ENCODE data around the gene SOX11.

The SOX11 gene

DNA sequence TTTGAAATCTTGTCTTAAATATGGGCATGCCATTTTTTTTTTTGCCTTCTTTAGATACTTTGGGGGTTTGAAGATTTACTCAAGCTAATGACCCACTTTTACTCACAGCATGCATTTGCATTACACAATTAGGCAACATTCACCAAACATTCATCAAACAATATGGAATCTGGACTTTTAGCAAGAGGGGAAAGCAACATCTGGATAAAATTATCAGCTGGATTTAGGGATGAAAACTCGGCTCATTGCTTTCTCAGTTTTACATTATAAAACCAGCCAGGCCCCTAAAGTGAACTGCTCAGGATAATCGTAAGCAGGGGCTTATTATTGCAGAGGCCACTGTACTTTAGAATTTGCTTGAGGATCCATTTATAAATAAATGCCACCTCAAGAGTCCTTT lies 44.7 kb downstream of the SOX11 start:
- no peak overlapping the region for H4K8ac ChIP-seq (ENCODE audit: low read length)
- no peak overlapping the region for H3K4me2 ChIP-seq (ENCODE audit: low read length, poor library complexity, severe bottlenecking)
- H3K14ac ChIP-seq (ENCODE audit: low read length in 2 of 2) = no peak overlapping the region
- H2BK12ac ChIP-seq (ENCODE audit: low read length in 2 of 2) = no peak overlapping the region
- H3K4me1 ChIP-seq (ENCODE audit: control insufficient read depth, insufficient read depth, low read depth, low read length) = peaks cover 2% of the 10 kb centered on the region
- H3K18ac ChIP-seq (ENCODE audit: low read depth in 1 of 2, low read length in 2 of 2) = no peak overlapping the region
- WGBS = 65% methylated on average over 2 of the region's 2 CpGs
- no peak overlapping the region for H3K9ac ChIP-seq (ENCODE audit: low read length)
- no peak overlapping the region for H3K4me3 ChIP-seq (ENCODE audit: insufficient read depth in 1 of 2, low read depth in 1 of 2, low read length in 2 of 2)
- no peak for DNase-seq
- no peak overlapping the region for H3K4ac ChIP-seq (ENCODE audit: low read depth in 1 of 2, low read length in 2 of 2)
- H3K36me3 ChIP-seq (ENCODE audit: control insufficient read depth in 1 of 2, insufficient read depth in 2 of 2, low read depth in 1 of 2, low read length in 2 of 2) = no peaks in the 10 kb centered on the region
- H2BK15ac ChIP-seq (ENCODE audit: low read depth, poor library complexity, severe bottlenecking) = no peak overlapping the region
- no peaks in the 10 kb centered on the region for H3K9me3 ChIP-seq (ENCODE audit: control insufficient read depth, low read length)
- H3K27me3 ChIP-seq (ENCODE audit: control insufficient read depth in 1 of 2, insufficient read depth in 1 of 2, low read length in 2 of 2) = no peaks in the 10 kb centered on the region
- no peak overlapping the region for H2AK5ac ChIP-seq (ENCODE audit: low read length, severe bottlenecking)
- H3K23ac ChIP-seq (ENCODE audit: low read length in 2 of 2) = no peak overlapping the region
- no peak overlapping the region for H2BK5ac ChIP-seq (ENCODE audit: low read depth, low read length, poor library complexity, severe bottlenecking)
- H4K91ac ChIP-seq (ENCODE audit: low read length) = no peak overlapping the region
- H2BK120ac ChIP-seq (ENCODE audit: low read depth, low read length) = no peak overlapping the region
- no peak overlapping the region for H3K27ac ChIP-seq (ENCODE audit: low read length, poor library complexity, severe bottlenecking)
- no peak overlapping the region for H2AFZ ChIP-seq (ENCODE audit: low read depth, low read length)
- H3K79me1 ChIP-seq (replicated peaks; ENCODE audit: low read length, poor library complexity, severe bottlenecking) = no peaks in the 10 kb centered on the region

DNA sequence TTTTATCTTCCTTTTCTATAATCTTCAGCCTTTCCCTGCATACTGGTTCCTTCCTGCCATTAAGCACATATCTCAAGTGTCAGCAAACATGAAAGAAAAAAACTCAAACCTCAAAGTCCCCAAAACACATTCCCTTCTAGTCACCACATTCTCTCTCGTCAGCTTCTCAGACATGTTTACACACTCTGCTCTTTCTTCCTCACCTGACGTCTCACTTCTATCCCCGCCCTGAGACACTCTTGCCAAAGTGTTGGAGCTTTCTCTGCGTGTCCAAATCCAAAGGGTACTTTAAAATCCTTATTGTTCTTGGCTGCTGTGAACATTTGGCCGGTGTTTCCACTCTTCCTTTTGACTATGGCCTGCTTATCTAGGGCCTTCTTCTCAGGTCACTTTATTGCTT lies 47.9 kb downstream of the SOX11 start:
- no peaks in the 10 kb centered on the region for H3K36me3 ChIP-seq (ENCODE audit: control insufficient read depth in 1 of 2, insufficient read depth in 2 of 2, low read depth in 1 of 2, low read length in 2 of 2)
- H2BK5ac ChIP-seq (ENCODE audit: low read depth, low read length, poor library complexity, severe bottlenecking) = no peak overlapping the region
- WGBS = 80% methylated on average over 5 of the region's 5 CpGs

DNA sequence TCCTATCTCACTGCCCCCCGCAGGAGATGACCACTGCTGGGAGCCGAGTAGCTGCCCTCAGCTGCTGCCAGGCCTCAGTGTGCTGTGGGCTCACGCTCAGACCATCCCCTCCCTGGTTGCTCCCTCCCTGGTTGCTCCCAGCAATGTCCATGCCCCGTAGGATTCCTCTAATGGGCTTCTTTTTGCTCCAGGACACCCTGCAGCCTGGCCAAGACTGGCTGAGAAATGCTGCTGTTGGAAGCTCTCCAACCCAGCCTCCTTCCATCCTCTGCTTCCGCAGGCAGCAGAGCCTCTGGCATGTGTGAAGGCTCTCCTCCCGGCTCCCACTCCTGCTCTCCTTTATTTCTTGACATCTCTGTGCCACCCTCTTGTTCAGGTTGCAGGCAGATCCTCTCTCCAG lies 48.6 kb downstream of the SOX11 start:
- Histone ChIP-seq H3K27ac (ENCODE audit: low read length, poor library complexity, severe bottlenecking) (no peak overlapping the region), H3K4me3 (ENCODE audit: insufficient read depth in 1 of 2, low read depth in 1 of 2, low read length in 2 of 2) (no peak overlapping the region), H4K8ac (ENCODE audit: low read length) (no peak overlapping the region), H2BK15ac (ENCODE audit: low read depth, poor library complexity, severe bottlenecking) (no peak overlapping the region), H3K14ac (ENCODE audit: low read length in 2 of 2) (no peak overlapping the region), H3K18ac (ENCODE audit: low read depth in 1 of 2, low read length in 2 of 2) (no peak overlapping the region), H3K79me1 (replicated peaks; ENCODE audit: low read length, poor library complexity, severe bottlenecking) (no peaks in the 10 kb centered on the region), H2BK120ac (ENCODE audit: low read depth, low read length) (no peak overlapping the region), H3K27me3 (ENCODE audit: control insufficient read depth in 1 of 2, insufficient read depth in 1 of 2, low read length in 2 of 2) (no peaks in the 10 kb centered on the region), H3K36me3 (ENCODE audit: control insufficient read depth in 1 of 2, insufficient read depth in 2 of 2, low read depth in 1 of 2, low read length in 2 of 2) (no peaks in the 10 kb centered on the region), H3K4me2 (ENCODE audit: low read length, poor library complexity, severe bottlenecking) (no peak overlapping the region), H4K91ac (ENCODE audit: low read length) (no peak overlapping the region), H3K4me1 (ENCODE audit: control insufficient read depth, insufficient read depth, low read depth, low read length) (no peaks in the 10 kb centered on the region), H2AFZ (ENCODE audit: low read depth, low read length) (no peak overlapping the region), H3K9me3 (ENCODE audit: control insufficient read depth, low read length) (no peaks in the 10 kb centered on the region), H3K4ac (ENCODE audit: low read depth in 1 of 2, low read length in 2 of 2) (no peak overlapping the region), H2BK12ac (ENCODE audit: low read length in 2 of 2) (no peak overlapping the region), H3K9ac (ENCODE audit: low read length) (no peak overlapping the region), H2BK5ac (ENCODE audit: low read depth, low read length, poor library complexity, severe bottlenecking) (no peak overlapping the region), H2AK5ac (ENCODE audit: low read length, severe bottlenecking) (no peak overlapping the region), H3K23ac (ENCODE audit: low read length in 2 of 2) (no peak overlapping the region)
- no peak for DNase-seq
- WGBS = 84% methylated on average over 6 of the region's 6 CpGs

More for the DNA sequence above, 47.9 kb downstream of the SOX11 start:
- Histone ChIP-seq H3K4me3 (ENCODE audit: insufficient read depth in 1 of 2, low read depth in 1 of 2, low read length in 2 of 2) (no peak overlapping the region), H2BK120ac (ENCODE audit: low read depth, low read length) (no peak overlapping the region), H3K4me2 (ENCODE audit: low read length, poor library complexity, severe bottlenecking) (no peak overlapping the region), H3K14ac (ENCODE audit: low read length in 2 of 2) (no peak overlapping the region), H2BK12ac (ENCODE audit: low read length in 2 of 2) (no peak overlapping the region), H2BK15ac (ENCODE audit: low read depth, poor library complexity, severe bottlenecking) (no peak overlapping the region), H2AK5ac (ENCODE audit: low read length, severe bottlenecking) (no peak overlapping the region), H2AFZ (ENCODE audit: low read depth, low read length) (no peak overlapping the region), H4K8ac (ENCODE audit: low read length) (no peak overlapping the region), H3K79me1 (replicated peaks; ENCODE audit: low read length, poor library complexity, severe bottlenecking) (no peaks in the 10 kb centered on the region), H3K9ac (ENCODE audit: low read length) (no peak overlapping the region), H3K4ac (ENCODE audit: low read depth in 1 of 2, low read length in 2 of 2) (no peak overlapping the region), H3K27ac (ENCODE audit: low read length, poor library complexity, severe bottlenecking) (no peak overlapping the region), H3K9me3 (ENCODE audit: control insufficient read depth, low read length) (no peaks in the 10 kb centered on the region), H3K4me1 (ENCODE audit: control insufficient read depth, insufficient read depth, low read depth, low read length) (peaks cover 1% of the 10 kb centered on the region), H3K18ac (ENCODE audit: low read depth in 1 of 2, low read length in 2 of 2) (no peak overlapping the region), H3K23ac (ENCODE audit: low read length in 2 of 2) (no peak overlapping the region), H4K91ac (ENCODE audit: low read length) (no peak overlapping the region), H3K27me3 (ENCODE audit: control insufficient read depth in 1 of 2, insufficient read depth in 1 of 2, low read length in 2 of 2) (no peaks in the 10 kb centered on the region)
- no peak for DNase-seq

DNA sequence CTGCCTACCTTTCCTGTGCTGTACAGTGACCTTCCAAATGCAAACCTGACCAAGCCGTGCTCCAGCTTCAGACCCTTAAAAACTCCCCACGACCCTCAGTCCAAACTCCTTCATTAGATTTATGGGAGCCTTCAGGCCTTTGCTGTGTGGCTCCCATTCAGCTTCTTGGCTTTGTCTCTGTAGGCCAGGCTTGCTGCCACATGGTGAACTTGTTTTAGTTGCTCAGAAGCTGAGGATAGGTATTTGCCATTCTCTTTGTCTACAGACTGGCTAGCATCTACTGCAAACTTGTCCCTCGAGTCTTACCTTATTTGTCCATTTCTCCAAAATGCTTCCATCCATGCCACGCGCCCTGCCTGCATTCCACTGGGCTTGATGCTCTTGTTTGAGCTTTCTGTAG lies 49.1 kb downstream of the SOX11 start:
- H2BK5ac ChIP-seq (ENCODE audit: low read depth, low read length, poor library complexity, severe bottlenecking) = no peak overlapping the region
- H2BK15ac ChIP-seq (ENCODE audit: low read depth, poor library complexity, severe bottlenecking) = no peak overlapping the region
- no peak overlapping the region for H3K9ac ChIP-seq (ENCODE audit: low read length)
- no peak overlapping the region for H2AFZ ChIP-seq (ENCODE audit: low read depth, low read length)
- H3K4me2 ChIP-seq (ENCODE audit: low read length, poor library complexity, severe bottlenecking) = no peak overlapping the region
- no peak overlapping the region for H3K27ac ChIP-seq (ENCODE audit: low read length, poor library complexity, severe bottlenecking)
- no peaks in the 10 kb centered on the region for H3K9me3 ChIP-seq (ENCODE audit: control insufficient read depth, low read length)
- WGBS = 67% methylated on average over 5 of the region's 5 CpGs
- no peak overlapping the region for H3K18ac ChIP-seq (ENCODE audit: low read depth in 1 of 2, low read length in 2 of 2)
- no peak overlapping the region for H3K14ac ChIP-seq (ENCODE audit: low read length in 2 of 2)
- no peaks in the 10 kb centered on the region for H3K36me3 ChIP-seq (ENCODE audit: control insufficient read depth in 1 of 2, insufficient read depth in 2 of 2, low read depth in 1 of 2, low read length in 2 of 2)
- H3K79me1 ChIP-seq (replicated peaks; ENCODE audit: low read length, poor library complexity, severe bottlenecking) = no peaks in the 10 kb centered on the region
- H3K4me3 ChIP-seq (ENCODE audit: insufficient read depth in 1 of 2, low read depth in 1 of 2, low read length in 2 of 2) = no peak overlapping the region
- no peak overlapping the region for H2AK5ac ChIP-seq (ENCODE audit: low read length, severe bottlenecking)
- H2BK12ac ChIP-seq (ENCODE audit: low read length in 2 of 2) = no peak overlapping the region
- H2BK120ac ChIP-seq (ENCODE audit: low read depth, low read length) = no peak overlapping the region
- no peaks in the 10 kb centered on the region for H3K27me3 ChIP-seq (ENCODE audit: control insufficient read depth in 1 of 2, insufficient read depth in 1 of 2, low read length in 2 of 2)
- H3K4ac ChIP-seq (ENCODE audit: low read depth in 1 of 2, low read length in 2 of 2) = no peak overlapping the region
- no peak overlapping the region for H4K91ac ChIP-seq (ENCODE audit: low read length)
- no peak overlapping the region for H4K8ac ChIP-seq (ENCODE audit: low read length)
- no peak overlapping the region for H3K23ac ChIP-seq (ENCODE audit: low read length in 2 of 2)
- H3K4me1 ChIP-seq (ENCODE audit: control insufficient read depth, insufficient read depth, low read depth, low read length) = no peaks in the 10 kb centered on the region
- DNase-seq = no peak

Measured in mesenchymal stem cell (in vitro differentiated cells and primary cell).